NCI-H345 treated with DMSO at 0.1 percent for 48 hours (cell line): ENCODE data around the gene PPP1R37.

Experiments
- DNase-seq: peaks from one replicate; lab custom pipeline; 2025; ENCODE audit not compliant: unreplicated experiment; lab: John Stamatoyannopoulos, UW

PPP1R37 gene

GRCh38 chr19:45186509-45187334 lies 93.7 kb downstream of the PPP1R37 start:
- no peak for DNase-seq

- DNase-seq = peak; percentile 16
These were observed 94.6 kb downstream of the PPP1R37 start for GRCh38 chr19:45187421-45188100.

GRCh38 chr19:45189971-45190370 lies 97.0 kb downstream of the PPP1R37 start:
- no peak for DNase-seq

GRCh38 chr19:45191375-45191774 lies 98.4 kb downstream of the PPP1R37 start:
- DNase-seq = no peak

GRCh38 chr19:45195764-45196163 lies 102.8 kb downstream of the PPP1R37 start:
- no peak for DNase-seq
